ENCODE data around the gene GORAB.

DNA sequence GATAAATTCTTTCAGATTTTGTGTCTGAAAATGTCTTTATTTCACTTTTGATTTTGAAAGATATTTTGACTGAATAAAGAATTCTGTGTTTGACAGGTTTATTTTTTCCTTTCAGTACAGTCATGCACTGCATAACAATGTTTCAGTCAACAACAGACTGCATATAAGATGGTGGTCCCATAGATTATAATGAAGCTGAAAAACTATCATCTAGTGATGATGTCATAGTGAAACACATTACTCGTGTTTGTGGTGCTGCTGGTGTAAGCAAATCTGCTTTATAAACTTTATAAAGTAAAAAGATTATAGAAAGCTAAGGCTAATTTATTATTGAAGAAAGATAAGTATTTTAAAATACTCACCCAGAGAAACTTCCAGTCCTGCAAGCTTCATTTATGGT, 66.7 kb downstream of the GORAB start:
- TF ChIP-seq, protein P1, sequence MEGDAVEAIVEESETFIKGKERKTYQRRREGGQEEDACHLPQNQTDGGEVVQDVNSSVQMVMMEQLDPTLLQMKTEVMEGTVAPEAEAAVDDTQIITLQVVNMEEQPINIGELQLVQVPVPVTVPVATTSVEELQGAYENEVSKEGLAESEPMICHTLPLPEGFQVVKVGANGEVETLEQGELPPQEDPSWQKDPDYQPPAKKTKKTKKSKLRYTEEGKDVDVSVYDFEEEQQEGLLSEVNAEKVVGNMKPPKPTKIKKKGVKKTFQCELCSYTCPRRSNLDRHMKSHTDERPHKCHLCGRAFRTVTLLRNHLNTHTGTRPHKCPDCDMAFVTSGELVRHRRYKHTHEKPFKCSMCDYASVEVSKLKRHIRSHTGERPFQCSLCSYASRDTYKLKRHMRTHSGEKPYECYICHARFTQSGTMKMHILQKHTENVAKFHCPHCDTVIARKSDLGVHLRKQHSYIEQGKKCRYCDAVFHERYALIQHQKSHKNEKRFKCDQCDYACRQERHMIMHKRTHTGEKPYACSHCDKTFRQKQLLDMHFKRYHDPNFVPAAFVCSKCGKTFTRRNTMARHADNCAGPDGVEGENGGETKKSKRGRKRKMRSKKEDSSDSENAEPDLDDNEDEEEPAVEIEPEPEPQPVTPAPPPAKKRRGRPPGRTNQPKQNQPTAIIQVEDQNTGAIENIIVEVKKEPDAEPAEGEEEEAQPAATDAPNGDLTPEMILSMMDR (IDR thresholded peaks at IDR 0.05; ENCODE audit: low read depth, low read length, poor library complexity, severe bottlenecking) = no peak
- TF ChIP-seq EZH2phosphoT487 (IDR thresholded peaks at IDR 0.05; ENCODE audit: borderline replicate concordance, low read length) = no peak
